ENCODE data around the gene TTLL12. TPM values are rescaled to one million over a fixed set of nuclear protein-coding genes. Genes with fewer than 3 reads are reported as not detected.

The TTLL12 gene
- total and polyA plus RNA-seq, 9 donors, result 10.9 to 22.4 (median 16.1) TPM

DNA sequence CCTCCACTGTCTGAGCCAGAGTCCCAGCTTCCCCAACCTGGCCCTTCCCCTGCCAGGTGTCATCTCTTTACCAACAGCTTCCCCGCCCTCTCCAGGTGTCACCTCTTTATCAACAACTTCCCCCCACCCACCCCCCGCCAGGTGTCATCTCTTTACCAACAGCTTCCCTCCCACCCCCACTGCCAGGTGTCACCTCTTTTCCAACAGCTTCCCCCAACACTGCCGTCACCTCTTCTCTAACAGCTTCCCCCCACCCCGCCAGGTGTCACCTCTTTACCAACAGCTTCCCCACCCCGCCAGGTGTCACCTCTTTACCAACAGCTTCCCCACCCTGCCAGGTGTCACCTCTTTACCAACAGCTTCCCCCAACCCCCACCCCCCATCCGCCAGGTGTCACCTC lies 29.8 kb upstream of the TTLL12 start:
- Histone ChIP-seq H3K9me3 (replicated peaks; ENCODE audit: control insufficient read depth, low read depth, low read length) (no peaks in the 10 kb centered on the region), H3K27me3 (ENCODE audit: control insufficient read depth, insufficient read depth, low read length) (peaks cover 2% of the 10 kb centered on the region), H3K4me3 (ENCODE audit: low read length) (no peak overlapping the region), H3K27ac (ENCODE audit: low read length) (no peak overlapping the region), H3K36me3 (ENCODE audit: control insufficient read depth, insufficient read depth, low read length) (no peaks in the 10 kb centered on the region), H3K4me1 (ENCODE audit: control insufficient read depth, insufficient read depth, low read length) (peaks cover 8% of the 10 kb centered on the region)
- 96% methylated on average over 5 of the region's 6 CpGs for WGBS (ENCODE audit: insufficient coverage)
- DNase-seq, result no peak

DNA sequence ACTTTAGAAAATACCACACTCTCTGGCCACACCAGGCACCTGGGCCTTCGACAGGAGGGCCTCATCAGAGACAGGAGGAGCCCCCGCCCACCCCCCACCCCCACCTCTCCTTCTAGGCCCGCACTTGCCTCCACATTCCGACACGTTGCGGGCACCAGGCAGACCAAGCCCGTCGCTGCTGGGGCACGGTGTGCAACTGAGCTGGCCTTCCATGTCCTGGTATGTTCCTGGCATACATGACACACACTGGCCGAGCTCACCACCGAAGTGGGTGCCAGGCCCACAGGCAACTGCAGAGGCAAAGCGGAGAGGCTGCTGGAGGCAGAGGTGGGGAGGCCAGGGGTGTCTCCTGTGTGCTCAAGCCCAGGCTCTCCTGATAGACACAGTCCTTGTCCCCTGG lies 27.0 kb upstream of the TTLL12 start:
- H3K27me3 ChIP-seq (ENCODE audit: control insufficient read depth, insufficient read depth, low read length), result peaks cover 2% of the 10 kb centered on the region
- no peak for DNase-seq
- peaks cover 8% of the 10 kb centered on the region for H3K4me1 ChIP-seq (ENCODE audit: control insufficient read depth, insufficient read depth, low read length)
- no peaks in the 10 kb centered on the region for H3K36me3 ChIP-seq (ENCODE audit: control insufficient read depth, insufficient read depth, low read length)
- H3K4me3 ChIP-seq (ENCODE audit: low read length), result no peak overlapping the region
- no peak overlapping the region for H3K27ac ChIP-seq (ENCODE audit: low read length)
- WGBS (ENCODE audit: insufficient coverage), result 71% methylated on average over 10 of the region's 12 CpGs
- no peaks in the 10 kb centered on the region for H3K9me3 ChIP-seq (replicated peaks; ENCODE audit: control insufficient read depth, low read depth, low read length)

DNA sequence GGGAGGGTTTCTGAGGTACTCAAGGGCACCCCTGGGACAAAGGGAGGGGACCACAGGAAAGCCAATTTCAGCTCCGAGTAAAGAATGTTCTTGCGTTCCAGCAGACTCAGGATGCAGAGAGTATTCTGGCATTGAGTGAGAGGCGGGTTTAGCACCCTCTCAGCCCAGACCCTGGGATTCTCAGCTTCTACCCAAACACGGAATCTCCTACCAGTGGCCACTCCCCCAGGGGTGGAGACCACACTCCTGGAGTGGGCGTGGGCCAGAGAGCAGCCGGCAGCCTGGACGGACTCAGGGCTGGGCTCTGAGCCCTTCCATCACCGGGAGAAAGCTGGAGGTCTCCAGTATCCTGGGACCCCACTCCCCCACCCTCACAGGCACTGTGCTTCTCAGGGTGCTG lies 26.1 kb upstream of the TTLL12 start:
- Histone ChIP-seq H3K9me3 (replicated peaks; ENCODE audit: control insufficient read depth, low read depth, low read length) (no peaks in the 10 kb centered on the region), H3K27ac (ENCODE audit: low read length) (no peak overlapping the region), H3K27me3 (ENCODE audit: control insufficient read depth, insufficient read depth, low read length) (peaks cover 2% of the 10 kb centered on the region), H3K36me3 (ENCODE audit: control insufficient read depth, insufficient read depth, low read length) (no peaks in the 10 kb centered on the region), H3K4me3 (ENCODE audit: low read length) (no peak overlapping the region), H3K4me1 (ENCODE audit: control insufficient read depth, insufficient read depth, low read length) (peaks cover 8% of the 10 kb centered on the region)
- DNase-seq, result peak; percentile 66
- 0% methylated on average over 2 of the region's 8 CpGs for WGBS (ENCODE audit: insufficient coverage)

- 76% methylated on average over 16 of the region's 23 CpGs for WGBS (ENCODE audit: insufficient coverage)
- Histone ChIP-seq H3K36me3 (ENCODE audit: control insufficient read depth, insufficient read depth, low read length) (no peaks in the 10 kb centered on the region), H3K27me3 (ENCODE audit: control insufficient read depth, insufficient read depth, low read length) (peaks cover 2% of the 10 kb centered on the region), H3K27ac (ENCODE audit: low read length) (no peak overlapping the region), H3K9me3 (replicated peaks; ENCODE audit: control insufficient read depth, low read depth, low read length) (no peaks in the 10 kb centered on the region), H3K4me3 (ENCODE audit: low read length) (no peak overlapping the region), H3K4me1 (ENCODE audit: control insufficient read depth, insufficient read depth, low read length) (peaks cover 8% of the 10 kb centered on the region)
- DNase-seq, result no peak
Observed at GRCh38 chr22:43212434-43212952, 25.6 kb upstream of the TTLL12 start.

- H3K9me3 ChIP-seq (replicated peaks; ENCODE audit: control insufficient read depth, low read depth, low read length), result no peaks in the 10 kb centered on the region
- 87% methylated on average over 8 of the region's 13 CpGs for WGBS (ENCODE audit: insufficient coverage)
Observed at GRCh38 chr22:43211941-43212433, 25.1 kb upstream of the TTLL12 start.

GRCh38 chr22:43210631-43211515 lies 23.9 kb upstream of the TTLL12 start:
- 81% methylated on average over 25 of the region's 34 CpGs for WGBS (ENCODE audit: insufficient coverage)
- Histone ChIP-seq H3K27ac (ENCODE audit: low read length) (no peak overlapping the region), H3K4me1 (ENCODE audit: control insufficient read depth, insufficient read depth, low read length) (peaks cover 12% of the 10 kb centered on the region), H3K9me3 (replicated peaks; ENCODE audit: control insufficient read depth, low read depth, low read length) (no peaks in the 10 kb centered on the region), H3K4me3 (ENCODE audit: low read length) (no peak overlapping the region), H3K36me3 (ENCODE audit: control insufficient read depth, insufficient read depth, low read length) (no peaks in the 10 kb centered on the region), H3K27me3 (ENCODE audit: control insufficient read depth, insufficient read depth, low read length) (peaks cover 2% of the 10 kb centered on the region)
- no peak for DNase-seq

More at GRCh38 chr22:43211941-43212433, 25.1 kb upstream of the TTLL12 start:
- Histone ChIP-seq H3K36me3 (ENCODE audit: control insufficient read depth, insufficient read depth, low read length) (no peaks in the 10 kb centered on the region), H3K27ac (ENCODE audit: low read length) (no peak overlapping the region), H3K4me3 (ENCODE audit: low read length) (no peak overlapping the region), H3K4me1 (ENCODE audit: control insufficient read depth, insufficient read depth, low read length) (peaks cover 8% of the 10 kb centered on the region), H3K27me3 (ENCODE audit: control insufficient read depth, insufficient read depth, low read length) (peaks cover 2% of the 10 kb centered on the region)
- DNase-seq, result no peak

- WGBS (ENCODE audit: insufficient coverage), result 92% methylated on average over 20 of the region's 22 CpGs
- H3K9me3 ChIP-seq (replicated peaks; ENCODE audit: control insufficient read depth, low read depth, low read length), result no peaks in the 10 kb centered on the region
- no peak overlapping the region for H3K27ac ChIP-seq (ENCODE audit: low read length)
- H3K36me3 ChIP-seq (ENCODE audit: control insufficient read depth, insufficient read depth, low read length), result no peaks in the 10 kb centered on the region
- no peak for DNase-seq
- H3K27me3 ChIP-seq (ENCODE audit: control insufficient read depth, insufficient read depth, low read length), result peaks cover under 1% of the 10 kb centered on the region
- no peak overlapping the region for H3K4me3 ChIP-seq (ENCODE audit: low read length)
- peaks cover 12% of the 10 kb centered on the region for H3K4me1 ChIP-seq (ENCODE audit: control insufficient read depth, insufficient read depth, low read length)
Observed at GRCh38 chr22:43209971-43210370, 23.0 kb upstream of the TTLL12 start.

DNA sequence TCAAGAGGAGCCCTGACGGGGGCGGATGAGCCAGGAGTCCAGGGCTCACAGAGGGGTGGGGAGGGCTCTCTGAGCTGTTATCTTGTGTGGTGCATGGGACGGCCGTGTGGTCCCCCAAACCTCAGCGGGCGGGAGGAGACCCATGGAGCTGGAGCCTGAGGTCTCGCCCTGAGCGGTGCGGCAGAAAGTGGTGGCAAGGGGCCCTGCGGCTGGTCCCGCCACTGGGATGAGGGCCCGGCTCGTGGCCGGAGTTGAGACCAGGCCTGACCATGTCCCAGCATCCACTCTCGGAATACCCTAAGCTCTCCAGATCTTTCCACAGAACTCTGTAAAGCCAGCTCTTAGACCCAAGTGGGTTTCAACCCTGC lies 22.6 kb upstream of the TTLL12 start:
- Histone ChIP-seq H3K4me3 (ENCODE audit: low read length) (no peak overlapping the region), H3K4me1 (ENCODE audit: control insufficient read depth, insufficient read depth, low read length) (peaks cover 12% of the 10 kb centered on the region), H3K36me3 (ENCODE audit: control insufficient read depth, insufficient read depth, low read length) (no peaks in the 10 kb centered on the region), H3K27me3 (ENCODE audit: control insufficient read depth, insufficient read depth, low read length) (no peaks in the 10 kb centered on the region), H3K9me3 (replicated peaks; ENCODE audit: control insufficient read depth, low read depth, low read length) (no peaks in the 10 kb centered on the region), H3K27ac (ENCODE audit: low read length) (no peak overlapping the region)
- no peak for DNase-seq
- WGBS (ENCODE audit: insufficient coverage), result 85% methylated on average over 13 of the region's 15 CpGs

GRCh38 chr22:43208703-43209522 lies 22.0 kb upstream of the TTLL12 start:
- H3K4me3 ChIP-seq (ENCODE audit: low read length), result no peak overlapping the region
- 82% methylated on average over 20 of the region's 26 CpGs for WGBS (ENCODE audit: insufficient coverage)
- no peaks in the 10 kb centered on the region for H3K27me3 ChIP-seq (ENCODE audit: control insufficient read depth, insufficient read depth, low read length)
- H3K4me1 ChIP-seq (ENCODE audit: control insufficient read depth, insufficient read depth, low read length), result peaks cover 12% of the 10 kb centered on the region
- H3K36me3 ChIP-seq (ENCODE audit: control insufficient read depth, insufficient read depth, low read length), result no peaks in the 10 kb centered on the region
- no peak for DNase-seq
- no peaks in the 10 kb centered on the region for H3K9me3 ChIP-seq (replicated peaks; ENCODE audit: control insufficient read depth, low read depth, low read length)
- no peak overlapping the region for H3K27ac ChIP-seq (ENCODE audit: low read length)
